ENCODE results near the gene MAD2L1BP. TPM values are rescaled to one million over a fixed set of nuclear protein-coding genes. Genes with fewer than 3 reads are reported as not detected.

The MAD2L1BP gene
- total and polyA plus RNA-seq, 2 of the 13 experiments (the other 11 are each of a cell fraction or from before 2014, with no cell fraction given) = 54.2 to 55.5 TPM

GRCh38 chr6:43629104-43629504 lies 6.5 kb upstream of the MAD2L1BP start, which contains the start of gene GTPBP2 (continued):
- TF ChIP-seq HDAC1 (CRISPR knock-in tag; IDR thresholded peaks at IDR 0.05) (peak; percentile 57; the same call in 1 of the 2 replicates), DRAP1 (CRISPR knock-in tag; IDR thresholded peaks at IDR 0.05) (peak; percentile 78), NONO (IDR thresholded peaks at IDR 0.05) (no peak), NONO (CRISPR knock-in tag; conservative IDR thresholded peaks at IDR 0.05) (peak; percentile 26; the same call in 1 of the 2 replicates), ZSCAN22 (CRISPR knock-in tag; IDR thresholded peaks at IDR 0.05) (no peak), XBP1 (CRISPR knock-in tag; IDR thresholded peaks at IDR 0.05) (peak; percentile 28; the same call in 1 of the 2 replicates), GABPA (IDR thresholded peaks at IDR 0.05; ENCODE audit: low read depth, low read length) (peak; percentile 49), GABPA (CRISPR knock-in tag; IDR thresholded peaks at IDR 0.05; ENCODE audit: low read depth) (peak; percentile 84), SIN3B (IDR thresholded peaks at IDR 0.05; ENCODE audit: low read length) (peak; percentile 60; the same call in 1 of the 2 replicates), ARHGAP35 (CRISPR knock-in tag; IDR thresholded peaks at IDR 0.05; ENCODE audit: borderline replicate concordance) (0 out of 2 replicates have a peak, but pooled peaks have one; percentile 30), E2F2 (CRISPR knock-in tag; IDR thresholded peaks at IDR 0.05; ENCODE audit: borderline replicate concordance) (0 out of 2 replicates have a peak, but pooled peaks have one; percentile 26), YEATS4 (CRISPR knock-in tag; IDR thresholded peaks at IDR 0.05; ENCODE audit: borderline replicate concordance) (peak; percentile 29; the same call in 1 of the 2 replicates), ATF4 (CRISPR knock-in tag; IDR thresholded peaks at IDR 0.05) (peak in 1 of 2 experiments; percentile 66; a peak in 1 of 4 replicates), SIX1 (CRISPR knock-in tag; IDR thresholded peaks at IDR 0.05; ENCODE audit: borderline replicate concordance) (0 out of 2 replicates have a peak, but pooled peaks have one; percentile 24), RBFOX2 (IDR thresholded peaks at IDR 0.05; ENCODE audit: low read depth, low read length) (peak; percentile 71; the same call in 1 of the 2 replicates), FUBP1 (CRISPR knock-in tag; IDR thresholded peaks at IDR 0.05; ENCODE audit: borderline replicate concordance) (no peak), ZNF75D (CRISPR knock-in tag; IDR thresholded peaks at IDR 0.05; ENCODE audit: borderline replicate concordance) (no peak), MAZ (IDR thresholded peaks at IDR 0.05; ENCODE audit: borderline replicate concordance, low read depth, low read length) (peak; percentile 96), MAZ (CRISPR knock-in tag; IDR thresholded peaks at IDR 0.05; ENCODE audit: low read depth) (peak; percentile 89; the same call in 1 of the 2 replicates), SOX13 (IDR thresholded peaks at IDR 0.05) (no peak), SOX13 (CRISPR knock-in tag; conservative IDR thresholded peaks at IDR 0.05 in 1 of 2, IDR thresholded peaks at IDR 0.05 in 1 of 2) (peak in 1 of 2 experiments; percentile 15; a peak in 1 of 4 replicates), ETV6 (CRISPR knock-in tag; conservative IDR thresholded peaks at IDR 0.05) (no peak), SUZ12 (IDR thresholded peaks at IDR 0.05; ENCODE audit: low read depth, low read length) (peak; percentile 94), ZSCAN21 (CRISPR knock-in tag; IDR thresholded peaks at IDR 0.05; ENCODE audit: borderline replicate concordance) (0 out of 2 replicates have a peak, but pooled peaks have one; percentile 28), KDM2A (CRISPR knock-in tag; IDR thresholded peaks at IDR 0.05; ENCODE audit: borderline replicate concordance, low read depth) (peak; percentile 71), ZNF639 (CRISPR knock-in tag; conservative IDR thresholded peaks at IDR 0.05) (0 out of 2 replicates have a peak, but pooled peaks have one; percentile 35)
